Measurements from ENCODE around the gene CRABP2.

GRCh38 chr1:156726549-156727226 is 21.3 kb upstream of the CRABP2 start:
- TF ChIP-seq CTCF (IDR thresholded peaks at IDR 0.05) (peak; percentile 74), GATA2 (CRISPR knock-in tag; IDR thresholded peaks at IDR 0.05) (no peak), EZH2phosphoT487 (IDR thresholded peaks at IDR 0.05; ENCODE audit: borderline replicate concordance, low read depth) (no peak), RFX5 (IDR thresholded peaks at IDR 0.05; ENCODE audit: low read length) (no peak), SIN3A (IDR thresholded peaks at IDR 0.05; ENCODE audit: borderline replicate concordance, low read depth, low read length) (no peak)
- TF ChIP-seq, protein P1, sequence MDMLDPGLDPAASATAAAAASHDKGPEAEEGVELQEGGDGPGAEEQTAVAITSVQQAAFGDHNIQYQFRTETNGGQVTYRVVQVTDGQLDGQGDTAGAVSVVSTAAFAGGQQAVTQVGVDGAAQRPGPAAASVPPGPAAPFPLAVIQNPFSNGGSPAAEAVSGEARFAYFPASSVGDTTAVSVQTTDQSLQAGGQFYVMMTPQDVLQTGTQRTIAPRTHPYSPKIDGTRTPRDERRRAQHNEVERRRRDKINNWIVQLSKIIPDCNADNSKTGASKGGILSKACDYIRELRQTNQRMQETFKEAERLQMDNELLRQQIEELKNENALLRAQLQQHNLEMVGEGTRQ (IDR thresholded peaks at IDR 0.05; ENCODE audit: borderline replicate concordance, low read depth, low read length) = no peak

Data from SK-N-SH (cell line).